ENCODE results near the gene SETD2.
"Not testable (repeated sequence)": the region's sequence is repeated elsewhere in the genome, so short reads cannot be mapped to it uniquely, and the experiment has no call there.

The SETD2 gene

DNA sequence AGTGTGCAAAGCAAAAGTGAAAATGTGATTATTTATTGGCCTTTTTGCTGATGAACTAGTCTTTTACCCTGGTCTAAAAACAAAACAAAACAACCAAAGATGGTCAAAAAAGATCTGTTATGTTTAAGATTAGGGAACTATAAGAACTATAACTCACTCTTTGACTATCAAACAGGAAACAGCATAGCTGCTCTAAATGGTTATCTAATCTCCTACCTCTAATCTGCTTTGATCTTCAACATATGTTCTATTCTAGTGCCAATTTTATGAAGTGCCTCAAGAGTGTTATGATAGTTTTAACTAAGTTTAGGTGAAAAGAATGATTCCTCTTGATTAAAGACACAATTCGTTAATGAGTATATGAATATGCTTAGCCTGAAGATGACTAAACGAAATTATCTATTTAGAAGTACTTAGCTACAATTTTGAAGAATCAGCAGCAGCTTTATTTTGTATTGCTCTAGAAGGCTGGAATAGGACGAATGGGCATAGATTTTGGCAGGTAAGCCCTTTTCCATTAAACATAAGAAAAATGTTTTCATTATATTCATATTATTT is 46.0 kb downstream of the SETD2 start:
- no peaks in the 10 kb centered on the region for H3K27me3 ChIP-seq (ENCODE audit: insufficient read depth, poor library complexity, severe bottlenecking)
- H3K4me3 ChIP-seq (replicated peaks; ENCODE audit: insufficient read depth, low read length), result no peak overlapping the region
- TF ChIP-seq, protein P1, sequence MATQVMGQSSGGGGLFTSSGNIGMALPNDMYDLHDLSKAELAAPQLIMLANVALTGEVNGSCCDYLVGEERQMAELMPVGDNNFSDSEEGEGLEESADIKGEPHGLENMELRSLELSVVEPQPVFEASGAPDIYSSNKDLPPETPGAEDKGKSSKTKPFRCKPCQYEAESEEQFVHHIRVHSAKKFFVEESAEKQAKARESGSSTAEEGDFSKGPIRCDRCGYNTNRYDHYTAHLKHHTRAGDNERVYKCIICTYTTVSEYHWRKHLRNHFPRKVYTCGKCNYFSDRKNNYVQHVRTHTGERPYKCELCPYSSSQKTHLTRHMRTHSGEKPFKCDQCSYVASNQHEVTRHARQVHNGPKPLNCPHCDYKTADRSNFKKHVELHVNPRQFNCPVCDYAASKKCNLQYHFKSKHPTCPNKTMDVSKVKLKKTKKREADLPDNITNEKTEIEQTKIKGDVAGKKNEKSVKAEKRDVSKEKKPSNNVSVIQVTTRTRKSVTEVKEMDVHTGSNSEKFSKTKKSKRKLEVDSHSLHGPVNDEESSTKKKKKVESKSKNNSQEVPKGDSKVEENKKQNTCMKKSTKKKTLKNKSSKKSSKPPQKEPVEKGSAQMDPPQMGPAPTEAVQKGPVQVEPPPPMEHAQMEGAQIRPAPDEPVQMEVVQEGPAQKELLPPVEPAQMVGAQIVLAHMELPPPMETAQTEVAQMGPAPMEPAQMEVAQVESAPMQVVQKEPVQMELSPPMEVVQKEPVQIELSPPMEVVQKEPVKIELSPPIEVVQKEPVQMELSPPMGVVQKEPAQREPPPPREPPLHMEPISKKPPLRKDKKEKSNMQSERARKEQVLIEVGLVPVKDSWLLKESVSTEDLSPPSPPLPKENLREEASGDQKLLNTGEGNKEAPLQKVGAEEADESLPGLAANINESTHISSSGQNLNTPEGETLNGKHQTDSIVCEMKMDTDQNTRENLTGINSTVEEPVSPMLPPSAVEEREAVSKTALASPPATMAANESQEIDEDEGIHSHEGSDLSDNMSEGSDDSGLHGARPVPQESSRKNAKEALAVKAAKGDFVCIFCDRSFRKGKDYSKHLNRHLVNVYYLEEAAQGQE (IDR thresholded peaks at IDR 0.05; ENCODE audit: insufficient replicate concordance, low read depth), result no peak
- TF ChIP-seq GABPA (IDR thresholded peaks at IDR 0.05; ENCODE audit: low read depth), result no peak
- no peak for TF ChIP-seq CTCF (IDR thresholded peaks at IDR 0.05; ENCODE audit: insufficient read depth, low read length)
- no peak for TF ChIP-seq POLR2AphosphoS5 (IDR thresholded peaks at IDR 0.05; ENCODE audit: low read depth)
- no peak for TF ChIP-seq SPI1 (IDR thresholded peaks at IDR 0.05; ENCODE audit: borderline replicate concordance, low read depth)
- no peak for DNase-seq (ENCODE audit: low read depth in 1 of 2, low spot score in 1 of 2)
- no peak overlapping the region for H3K27ac ChIP-seq (replicated peaks)

- DNase-seq (ENCODE audit: low read depth in 1 of 2, low spot score in 1 of 2); H3K27me3 ChIP-seq (ENCODE audit: insufficient read depth, poor library complexity, severe bottlenecking); H3K4me3 ChIP-seq (replicated peaks; ENCODE audit: insufficient read depth, low read length); H3K27ac ChIP-seq (replicated peaks): not testable (repeated sequence)
These were observed 48.4 kb downstream of the SETD2 start for GRCh38 chr3:47115524-47115923.

GRCh38 chr3:47113669-47114365 is 50.1 kb downstream of the SETD2 start:
- DNase-seq (ENCODE audit: low read depth in 1 of 2, low spot score in 1 of 2), result peak in 1 of 2 experiments; percentile 13
- Histone ChIP-seq H3K4me3 (replicated peaks; ENCODE audit: insufficient read depth, low read length) (no peak overlapping the region), H3K27ac (replicated peaks) (no peak overlapping the region), H3K27me3 (ENCODE audit: insufficient read depth, poor library complexity, severe bottlenecking) (no peaks in the 10 kb centered on the region)
- TF ChIP-seq CTCF (IDR thresholded peaks at IDR 0.05; ENCODE audit: insufficient read depth, low read length) (no peak), SPI1 (IDR thresholded peaks at IDR 0.05; ENCODE audit: borderline replicate concordance, low read depth) (peak; percentile 16; the same call in 1 of the 2 replicates)

- TF ChIP-seq, protein P1 (IDR thresholded peaks at IDR 0.05; ENCODE audit: insufficient replicate concordance, low read depth), result no peak
- TF ChIP-seq CTCF (IDR thresholded peaks at IDR 0.05; ENCODE audit: insufficient read depth, low read length) (no peak), POLR2AphosphoS5 (IDR thresholded peaks at IDR 0.05; ENCODE audit: low read depth) (no peak), SPI1 (IDR thresholded peaks at IDR 0.05; ENCODE audit: borderline replicate concordance, low read depth) (no peak), GABPA (IDR thresholded peaks at IDR 0.05; ENCODE audit: low read depth) (no peak)
- H3K4me3 ChIP-seq (replicated peaks; ENCODE audit: insufficient read depth, low read length), result no peak overlapping the region
- H3K27ac ChIP-seq (replicated peaks), result no peak overlapping the region
- no peak for DNase-seq (ENCODE audit: low read depth in 1 of 2, low spot score in 1 of 2)
- H3K27me3 ChIP-seq (ENCODE audit: insufficient read depth, poor library complexity, severe bottlenecking), result no peaks in the 10 kb centered on the region
These were observed 50.9 kb downstream of the SETD2 start for GRCh38 chr3:47112997-47113396.

Measured in HL-60 (cell line).